ENCODE measurements around the gene CDK2AP2.

- TF ChIP-seq POLR2A (IDR thresholded peaks at IDR 0.05) (no peak), POLR2AphosphoS5 (IDR thresholded peaks at IDR 0.05) (no peak)
Measured at GRCh38 chr11:67510023-67510345, 2.0 kb upstream of the CDK2AP2 start.
